Ishikawa (cell line): Measurements from ENCODE around the gene GBF1.

Experiments used
- CEBPB ChIP-seq: IDR thresholded peaks from 2 replicates; pipeline ENCODE4 v1.6.1; 2012
- EGR1 ChIP-seq: IDR thresholded peaks from 2 replicates; pipeline ENCODE4 v1.6.1; 2012
- EP300 ChIP-seq: IDR thresholded peaks from 2 replicates; pipeline ENCODE4 v1.6.1; 2012; ENCODE audit warnings: borderline replicate concordance
- FOXM1 ChIP-seq: IDR thresholded peaks from 2 replicates; pipeline ENCODE4 v1.6.1; 2012; ENCODE audit warnings: low read depth, borderline replicate concordance
- MAX ChIP-seq: IDR thresholded peaks from 2 replicates; pipeline ENCODE4 v1.6.1; 2012
- RAD21 ChIP-seq: IDR thresholded peaks from 2 replicates; pipeline ENCODE4 v1.6.1; 2012; ENCODE audit warnings: low read depth
- REST ChIP-seq: IDR thresholded peaks from 2 replicates; pipeline ENCODE4 v1.6.1; 2012; ENCODE audit warnings: low read depth, mild to moderate bottlenecking
- TAF1 ChIP-seq: IDR thresholded peaks from 2 replicates; pipeline ENCODE4 v1.6.1; 2012; ENCODE audit warnings: low read depth, mild to moderate bottlenecking
- TCF12 ChIP-seq: IDR thresholded peaks from 2 replicates; pipeline ENCODE4 v1.6.1; 2012; ENCODE audit warnings: low read depth
- TEAD4 ChIP-seq: IDR thresholded peaks from 2 replicates; pipeline ENCODE4 v1.6.1; 2012
- YY1 ChIP-seq: IDR thresholded peaks from 2 replicates; pipeline ENCODE4 v1.6.1; 2012; ENCODE audit warnings: low read depth
- ZBTB7A ChIP-seq: IDR thresholded peaks from 2 replicates; pipeline ENCODE4 v1.6.1; 2012; ENCODE audit warnings: low read depth

GRCh38 chr10:102242118-102242485 is 3.2 kb upstream of the GBF1 start:
- TF ChIP-seq MAX (no peak), TAF1 (no peak), EP300 (no peak), EGR1 (no peak), TCF12 (no peak), YY1 (no peak), TEAD4 (no peak), REST (no peak), ZBTB7A (no peak), FOXM1 (no peak), RAD21 (no peak), CEBPB (no peak)
